NCI-H774 (cell line): ENCODE measurements around the gene FASN.
A peak's percentile ranks its signal among the peaks of the same experiment; 100 is the strongest.

Source experiments
- DNase-seq: peaks from one replicate; lab custom pipeline; 2025; lab: John Stamatoyannopoulos, UW

The FASN gene

DNA sequence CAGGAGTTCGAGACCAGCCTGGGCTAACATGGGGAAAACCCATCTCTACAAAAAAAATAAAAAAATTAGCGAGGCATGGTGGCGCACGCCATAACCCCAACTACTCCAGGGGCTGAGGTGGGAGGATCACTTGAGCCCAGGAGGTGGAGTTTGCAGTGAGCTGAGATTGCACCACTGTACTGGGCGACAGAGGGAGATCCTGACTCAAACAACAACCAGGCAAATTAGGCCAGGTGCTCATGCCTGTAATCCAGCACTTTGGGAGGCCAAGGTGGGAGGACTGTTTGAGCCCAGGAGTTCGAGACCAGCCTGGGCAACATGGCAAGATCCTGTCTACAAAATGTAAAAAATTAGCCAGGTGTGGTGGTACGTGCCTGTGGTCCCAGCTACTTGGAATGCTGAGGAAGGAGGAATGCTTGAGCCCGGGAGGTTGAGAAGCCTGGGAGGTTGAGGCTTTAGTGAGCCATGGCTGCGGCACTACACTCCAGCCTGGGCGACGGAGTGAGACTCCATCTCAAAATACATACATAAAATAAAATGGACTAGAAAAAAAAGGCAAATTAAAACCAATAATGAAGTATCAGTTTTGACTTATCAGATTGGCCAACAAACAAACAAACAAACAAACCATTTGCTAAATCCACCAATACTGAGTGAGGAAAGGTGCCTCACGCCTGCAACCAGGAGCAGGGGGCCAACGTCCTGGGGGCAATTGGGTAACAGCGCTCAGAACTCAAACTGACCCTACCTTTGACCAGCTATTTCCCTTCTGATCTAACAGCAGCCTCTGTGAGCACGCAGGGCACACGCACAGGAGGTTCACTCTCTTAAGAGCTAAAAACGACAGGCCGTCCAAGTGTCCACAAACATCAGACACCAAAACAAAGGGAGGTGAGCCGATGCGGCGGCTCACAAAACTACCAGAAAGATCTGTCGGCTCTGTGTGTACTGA, 19.4 kb upstream of the FASN start:
- DNase-seq: no peak

DNA sequence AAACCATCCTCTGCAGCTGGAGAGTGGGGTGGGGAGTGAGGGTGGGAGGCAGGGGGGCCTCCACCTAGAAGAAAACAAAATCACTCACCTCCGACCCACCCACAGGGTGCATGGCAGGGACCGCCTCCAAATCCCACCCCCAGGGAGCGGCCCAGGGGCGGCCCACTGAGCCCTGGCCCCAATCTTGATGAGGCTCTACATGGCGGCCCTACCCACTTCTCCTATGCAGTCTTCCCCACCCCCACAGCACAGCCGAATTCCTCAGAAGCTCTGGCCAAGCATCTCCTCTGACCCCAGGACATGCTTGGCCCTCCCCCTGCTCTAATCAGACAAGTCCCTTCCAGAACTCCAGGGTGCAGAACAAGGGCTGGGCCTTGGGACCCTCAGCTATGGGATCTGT, 18.2 kb upstream of the FASN start:
- no peak for DNase-seq

DNA sequence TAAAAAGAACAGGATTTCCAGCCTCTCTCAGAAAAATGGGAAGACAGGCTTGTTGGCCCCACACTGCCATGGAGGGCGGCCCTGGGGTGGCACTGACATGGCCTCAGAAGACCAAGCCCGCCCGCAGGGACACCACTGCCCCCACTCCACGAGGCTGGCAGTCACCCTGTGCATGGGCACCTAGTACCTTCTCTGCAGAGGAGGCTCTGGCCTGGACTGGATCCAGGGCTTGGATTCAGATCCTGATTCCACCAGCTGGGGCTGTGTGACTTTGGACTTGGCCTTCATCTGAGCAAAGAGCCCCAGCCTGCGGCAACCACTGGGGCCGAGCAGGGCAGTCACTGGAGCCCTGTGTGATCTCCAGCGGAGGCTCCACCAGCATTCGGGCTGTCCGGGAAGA, 16.8 kb upstream of the FASN start:
- no peak for DNase-seq

DNA sequence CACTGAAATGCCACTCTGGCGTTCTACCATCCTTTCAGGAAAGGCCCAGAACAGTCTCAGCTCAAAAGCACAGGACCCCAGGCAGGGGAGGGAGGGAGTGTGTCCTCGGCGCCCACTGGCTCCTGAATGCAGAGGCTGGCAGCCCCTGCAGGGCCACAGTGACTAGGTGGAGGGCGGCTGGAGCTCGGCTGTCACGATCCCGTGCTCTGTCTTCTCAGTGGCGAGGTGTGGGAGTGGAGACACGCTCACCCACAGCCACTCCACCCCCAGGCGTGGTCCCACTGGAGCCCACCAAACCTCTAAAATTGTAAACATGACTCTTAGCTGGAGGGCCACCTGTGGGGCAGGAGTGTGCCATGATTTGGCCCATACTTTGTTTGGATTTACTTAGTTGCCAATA, 16.4 kb upstream of the FASN start:
- DNase-seq: no peak

- DNase-seq: no peak
Observed at GRCh38 chr17:82113941-82114340, 15.9 kb upstream of the FASN start.

DNA sequence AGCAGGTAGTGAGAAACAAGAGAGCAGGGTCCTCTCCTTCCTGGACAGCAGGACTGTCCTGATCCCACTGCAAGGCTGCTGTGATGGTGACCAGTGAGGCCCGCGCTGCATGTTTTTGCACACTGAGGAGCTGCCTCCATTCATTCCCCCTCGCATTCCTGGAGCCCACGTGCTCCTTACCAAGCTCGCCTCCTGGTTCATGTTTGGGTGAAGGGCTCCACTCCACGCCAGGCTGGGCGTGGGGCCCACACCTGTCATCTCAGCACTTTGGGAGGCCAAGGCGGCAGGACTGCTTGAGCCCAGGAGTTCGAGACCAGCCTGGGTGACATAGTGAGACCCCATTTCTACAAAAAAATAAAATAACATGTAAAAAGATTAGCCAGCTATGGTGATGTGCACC, 15.4 kb upstream of the FASN start:
- DNase-seq: no peak

DNA sequence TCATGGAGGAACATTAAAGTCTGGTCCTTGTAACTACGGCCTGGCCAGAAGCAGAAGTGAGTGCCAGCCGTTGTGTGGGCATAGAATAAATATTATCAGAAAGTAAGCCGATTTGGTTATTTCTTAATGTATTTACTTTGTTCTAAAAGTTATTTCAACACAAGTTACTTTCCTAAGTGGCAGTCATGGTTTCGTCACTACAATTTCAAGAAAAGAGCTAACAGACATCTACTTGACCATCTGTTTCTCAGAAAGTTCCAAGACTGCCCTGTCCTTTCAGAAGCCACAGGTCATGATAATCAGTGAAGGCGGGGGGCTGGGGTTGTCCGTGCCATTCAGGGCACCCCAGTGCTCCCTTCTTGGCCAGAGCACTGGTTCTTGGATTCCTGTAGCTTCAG, 14.9 kb upstream of the FASN start:
- DNase-seq: no peak

DNA sequence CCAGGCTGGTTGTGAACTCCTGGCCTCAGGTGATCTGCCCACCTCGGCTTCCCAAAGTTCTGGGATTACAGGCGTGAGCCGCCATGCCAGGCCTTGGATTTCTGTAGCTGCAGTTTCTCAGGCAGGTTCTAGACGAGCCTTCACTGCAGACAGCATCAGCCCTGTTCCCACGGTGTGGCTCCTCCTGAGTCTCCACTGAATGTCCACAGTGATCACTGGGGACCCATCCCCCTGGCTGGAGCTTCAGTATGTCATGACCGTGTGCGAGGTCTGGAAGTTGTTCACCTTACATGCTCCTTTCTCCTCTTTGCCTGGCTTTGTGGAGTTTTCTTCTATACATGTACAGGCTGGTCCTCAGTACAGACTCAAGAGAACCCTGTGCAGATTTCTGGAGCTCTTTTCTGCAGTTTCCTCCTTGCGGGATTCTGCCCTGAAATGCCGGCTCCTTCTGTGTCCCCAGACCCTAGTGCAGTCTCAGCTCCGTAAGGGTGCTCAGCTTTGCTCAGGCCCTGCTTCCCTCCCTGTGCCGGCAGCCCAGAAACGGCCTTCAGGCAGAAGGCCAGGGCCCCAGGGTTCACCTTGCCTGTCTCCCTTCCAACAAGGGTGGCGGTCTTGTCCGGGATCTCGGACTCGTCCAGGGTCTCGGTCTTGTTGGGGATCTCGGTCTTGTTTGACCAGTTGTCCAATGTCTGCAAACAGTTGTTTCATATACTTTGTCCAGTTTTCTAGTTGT, 14.3 kb upstream of the FASN start:
- no peak for DNase-seq

DNA sequence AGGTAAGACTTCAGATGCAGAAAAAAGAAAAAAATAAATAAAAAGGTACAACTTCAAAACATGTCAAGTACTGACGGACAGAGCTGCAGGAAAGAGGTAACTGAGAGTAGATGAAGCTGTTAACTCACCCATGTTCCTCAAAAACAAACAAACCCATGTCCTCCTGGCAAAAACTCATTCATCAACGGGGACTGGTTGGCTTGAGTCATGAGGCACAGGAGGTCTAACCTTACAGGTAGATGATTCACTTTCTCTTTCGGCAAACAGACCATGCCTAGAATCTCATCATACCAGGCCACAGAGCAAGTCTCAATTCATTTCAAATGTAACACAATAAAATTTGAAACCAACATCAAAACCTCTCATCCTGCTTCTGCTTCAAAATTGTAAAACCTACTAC, 12.3 kb upstream of the FASN start:
- peak; percentile 18 for DNase-seq

- no peak for DNase-seq
Observed at GRCh38 chr17:82108961-82109475, 11.0 kb upstream of the FASN start.

DNA sequence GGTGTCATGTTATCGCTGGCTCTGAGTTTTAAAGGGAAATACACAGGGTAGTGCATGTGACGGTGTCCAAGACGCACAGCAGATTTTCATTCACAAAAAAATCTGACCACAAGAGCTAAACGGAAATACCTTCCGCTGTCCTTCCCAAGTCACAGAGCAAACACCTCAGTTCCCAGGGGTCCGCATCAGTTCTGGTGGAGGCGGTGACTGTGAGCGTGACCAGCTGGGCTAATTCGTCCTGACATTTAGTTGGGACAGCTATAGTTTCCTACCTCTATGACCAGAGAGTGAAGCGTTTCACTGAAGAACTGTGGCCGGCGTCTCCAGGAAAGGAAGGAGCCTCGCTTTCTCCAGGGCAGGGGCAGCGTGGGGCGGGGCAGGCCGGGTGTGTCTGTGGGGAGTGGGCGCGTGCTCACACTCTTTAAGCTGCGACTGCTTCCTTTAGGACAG, 10.5 kb upstream of the FASN start:
- no peak for DNase-seq

- DNase-seq: no peak
Observed at GRCh38 chr17:82108038-82108437, 10.0 kb upstream of the FASN start.

GRCh38 chr17:82107341-82107860, 9.4 kb upstream of the FASN start:
- DNase-seq: no peak

- no peak for DNase-seq
Observed at GRCh38 chr17:82106688-82107305, 8.8 kb upstream of the FASN start.

- DNase-seq: peak; percentile 68
Observed at GRCh38 chr17:82105882-82106687, 8.0 kb upstream of the FASN start.

DNA sequence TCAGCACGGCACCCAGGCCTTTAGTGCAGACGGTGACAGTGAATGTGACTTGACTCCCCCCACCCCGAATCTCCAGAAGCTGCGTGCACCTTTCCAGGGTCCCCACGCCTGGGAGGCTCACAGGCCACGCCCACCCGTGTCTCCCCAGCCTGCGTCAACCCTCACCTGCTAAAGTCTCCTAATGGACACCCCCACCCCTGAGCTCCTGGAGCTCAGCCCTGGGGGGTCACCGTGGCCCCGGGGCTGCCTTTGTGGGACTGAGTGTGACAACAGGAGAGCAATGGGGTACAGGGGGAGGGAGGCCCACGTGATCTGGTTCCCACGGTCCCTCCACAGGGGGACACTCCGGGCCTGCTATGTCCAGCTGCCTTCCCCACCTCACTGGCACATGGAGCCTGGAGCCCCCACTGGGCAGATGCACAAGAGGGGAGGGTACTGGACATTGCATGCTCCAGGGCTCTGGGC, 7.4 kb upstream of the FASN start:
- no peak for DNase-seq

GRCh38 chr17:82104797-82105416, 6.9 kb upstream of the FASN start:
- DNase-seq: no peak

GRCh38 chr17:82103553-82104451, 5.8 kb upstream of the FASN start:
- DNase-seq: no peak

DNA sequence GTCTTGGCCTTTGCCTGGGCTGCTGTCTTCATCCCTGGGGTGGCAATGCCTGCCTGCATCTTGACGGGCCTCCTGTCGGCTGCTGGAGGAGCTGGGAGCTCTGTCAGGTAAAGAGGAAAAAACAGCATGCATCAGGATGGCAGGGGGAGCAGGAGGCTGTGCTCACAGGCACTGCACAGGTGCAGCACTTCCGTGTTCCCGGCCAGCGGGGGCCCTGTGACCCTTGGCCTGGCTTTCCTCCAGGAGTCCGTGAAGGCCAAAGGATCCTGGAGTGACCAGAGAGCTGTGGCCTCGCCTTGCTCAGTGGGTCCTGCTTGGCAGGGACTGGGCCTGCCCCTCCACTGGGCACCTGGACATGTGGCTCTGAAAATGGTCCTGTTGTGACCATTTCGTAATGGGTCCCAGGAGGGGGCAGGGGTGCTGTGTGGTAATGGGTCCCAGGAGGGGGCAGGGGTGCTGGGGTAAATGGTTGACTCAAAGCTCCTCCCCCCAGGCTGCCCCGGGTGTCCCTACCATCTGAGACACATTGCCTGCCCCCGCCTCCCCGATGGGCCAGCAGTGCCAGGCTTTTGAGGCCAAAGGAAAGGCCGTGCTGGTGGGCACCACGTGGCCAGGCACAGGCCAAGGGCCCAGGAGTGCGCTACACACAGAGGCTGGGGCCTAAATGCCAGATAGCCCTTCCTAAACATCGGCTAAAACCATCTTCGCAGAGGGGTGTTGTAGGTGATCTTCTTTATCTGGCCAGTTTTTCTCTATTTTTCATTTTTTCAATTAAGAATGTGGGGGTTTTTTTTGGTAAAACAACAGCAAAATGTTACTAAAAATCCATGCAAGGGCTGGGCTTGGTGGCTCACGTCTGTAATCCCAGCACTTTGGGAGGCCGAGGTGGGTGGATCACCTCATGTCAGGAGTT, 4.0 kb upstream of the FASN start:
- DNase-seq: no peak
